Mesothelial cell of epicardium (in vitro differentiated cells): ENCODE data around the gene C1QTNF1. TPM values are rescaled to one million over a fixed set of nuclear protein-coding genes. Genes with fewer than 3 reads are reported as not detected.

Source experiments
- DNase-seq, 2 experiments: peaks; one replicate each; pipeline ENCODE4 v3.0.0; 2021; ENCODE audit warnings: low spot score in 2 of 2; ENCODE audit not compliant: unreplicated experiment in 2 of 2
- H3K27ac Mint-ChIP-seq: 2 replicates; pipeline ENCODE4 v1.8.0; 2021; ENCODE audit warnings: mixed read lengths
- H3K27me3 Mint-ChIP-seq: 2 replicates; pipeline ENCODE4 v1.8.0; 2021; ENCODE audit warnings: low read depth, mixed read lengths
- H3K36me3 Mint-ChIP-seq: 2 replicates; pipeline ENCODE4 v1.8.0; 2021; ENCODE audit warnings: mixed read lengths
- H3K4me1 Mint-ChIP-seq: 2 replicates; pipeline ENCODE4 v1.8.0; 2021; ENCODE audit warnings: mixed read lengths
- H3K4me3 Mint-ChIP-seq: 2 replicates; pipeline ENCODE4 v1.8.0; 2021; ENCODE audit warnings: mild to moderate bottlenecking, moderate library complexity, mixed read lengths
- H3K9me3 Mint-ChIP-seq: 2 replicates; pipeline ENCODE4 v1.8.0; 2021; ENCODE audit warnings: mixed read lengths
- CTCF ChIP-seq: fragments of 200-600 bp; sonication (generic); IDR thresholded peaks from one replicate; pipeline ENCODE4 v1.5.0; 2021; ENCODE audit warnings: antibody characterized with exemption; ENCODE audit not compliant: unreplicated experiment
- total RNA-seq: library from RNA; stranded (reverse); gene quantifications from 3 replicates; pipeline ENCODE4 v1.2.1, GENCODE V29; 2021

Gene C1QTNF1
- total RNA-seq, 1 donor from 2014 or later, result 22.1 TPM

- Mint-ChIP-seq H3K4me1 (peaks cover 18% of the 10 kb centered on the region), H3K9me3 (no peaks in the 10 kb centered on the region), H3K27me3 (no peaks in the 10 kb centered on the region), H3K4me3 (peak overlapping the region; percentile 63), H3K27ac (peak overlapping the region; percentile 91), H3K36me3 (peaks cover 12% of the 10 kb centered on the region)
- no peak for TF ChIP-seq CTCF
- no peak for DNase-seq
Observed at GRCh38 chr17:78986048-78986648, 37.8 kb upstream of the C1QTNF1 start.

GRCh38 chr17:78986649-78987328, 37.2 kb upstream of the C1QTNF1 start:
- TF ChIP-seq CTCF, result no peak
- H3K27ac Mint-ChIP-seq, result peak overlapping the region; percentile 91
- peaks cover 18% of the 10 kb centered on the region for H3K4me1 Mint-ChIP-seq
- H3K27me3 Mint-ChIP-seq, result no peaks in the 10 kb centered on the region
- DNase-seq, result no peak
- H3K36me3 Mint-ChIP-seq, result peaks cover 13% of the 10 kb centered on the region
- no peaks in the 10 kb centered on the region for H3K9me3 Mint-ChIP-seq
- peak overlapping the region; percentile 63 for H3K4me3 Mint-ChIP-seq

DNA sequence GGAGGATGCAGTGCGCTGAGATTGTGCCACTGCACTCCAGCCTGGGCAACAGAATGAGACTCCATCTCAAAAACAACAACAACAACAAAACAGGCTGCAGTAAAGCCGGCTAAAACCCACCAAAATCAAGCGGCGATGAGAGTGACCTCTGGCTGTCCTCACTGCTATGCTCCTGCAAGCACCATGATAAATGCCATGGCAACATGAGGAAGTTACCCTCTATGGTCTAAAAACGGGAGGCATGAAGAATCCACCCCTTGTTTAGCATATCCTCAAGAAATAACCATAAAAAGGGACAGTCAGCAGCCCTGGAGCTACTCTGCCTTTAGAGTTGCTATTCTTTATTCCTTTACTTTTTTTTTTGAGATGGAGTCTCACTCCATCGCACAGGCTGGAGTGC, 35.8 kb upstream of the C1QTNF1 start:
- peaks cover 21% of the 10 kb centered on the region for H3K36me3 Mint-ChIP-seq
- no peak overlapping the region for H3K27ac Mint-ChIP-seq
- H3K9me3 Mint-ChIP-seq, result no peaks in the 10 kb centered on the region
- TF ChIP-seq CTCF, result no peak
- no peak for DNase-seq
- H3K4me3 Mint-ChIP-seq, result no peak overlapping the region
- no peaks in the 10 kb centered on the region for H3K27me3 Mint-ChIP-seq
- H3K4me1 Mint-ChIP-seq, result peaks cover 18% of the 10 kb centered on the region

- H3K27me3 Mint-ChIP-seq, result no peaks in the 10 kb centered on the region
- H3K4me3 Mint-ChIP-seq, result no peak overlapping the region
- no peak for DNase-seq
- H3K27ac Mint-ChIP-seq, result no peak overlapping the region
- no peak for TF ChIP-seq CTCF
- H3K4me1 Mint-ChIP-seq, result peaks cover 18% of the 10 kb centered on the region
- peaks cover 32% of the 10 kb centered on the region for H3K36me3 Mint-ChIP-seq
- H3K9me3 Mint-ChIP-seq, result no peaks in the 10 kb centered on the region
Observed at GRCh38 chr17:78990349-78991016, 33.5 kb upstream of the C1QTNF1 start.

- Mint-ChIP-seq H3K27ac (no peak overlapping the region), H3K36me3 (peaks cover 36% of the 10 kb centered on the region), H3K9me3 (no peaks in the 10 kb centered on the region), H3K27me3 (no peaks in the 10 kb centered on the region), H3K4me1 (peaks cover 14% of the 10 kb centered on the region), H3K4me3 (no peak overlapping the region)
- DNase-seq, result no peak
- no peak for TF ChIP-seq CTCF
Observed at GRCh38 chr17:78991017-78991738, 32.8 kb upstream of the C1QTNF1 start.
